GM12864 (cell line): ENCODE results near the gene JARID2.

Experiments used
- DNase-seq: peaks from one replicate; pipeline ENCODE4 v3.0.0-alpha.2; 2011; ENCODE audit warnings: low read depth
- H3K4me3 ChIP-seq: 2 replicates; pipeline ENCODE4 v1.5.1; 2011; ENCODE audit warnings: mild to moderate bottlenecking, low read depth, low read length, control low read depth
- TF ChIP-seq, protein P1 (sequence below): IDR thresholded peaks from 2 replicates; pipeline ENCODE4 v1.5.1; 2011; ENCODE audit warnings: low read depth, mild to moderate bottlenecking, moderate library complexity, low read length, control low read depth, inconsistent platforms; ENCODE audit errors: missing control alignments

Gene JARID2

GRCh38 chr6:15423286-15423993 is 177.6 kb downstream of the JARID2 start:
- TF ChIP-seq, protein P1, sequence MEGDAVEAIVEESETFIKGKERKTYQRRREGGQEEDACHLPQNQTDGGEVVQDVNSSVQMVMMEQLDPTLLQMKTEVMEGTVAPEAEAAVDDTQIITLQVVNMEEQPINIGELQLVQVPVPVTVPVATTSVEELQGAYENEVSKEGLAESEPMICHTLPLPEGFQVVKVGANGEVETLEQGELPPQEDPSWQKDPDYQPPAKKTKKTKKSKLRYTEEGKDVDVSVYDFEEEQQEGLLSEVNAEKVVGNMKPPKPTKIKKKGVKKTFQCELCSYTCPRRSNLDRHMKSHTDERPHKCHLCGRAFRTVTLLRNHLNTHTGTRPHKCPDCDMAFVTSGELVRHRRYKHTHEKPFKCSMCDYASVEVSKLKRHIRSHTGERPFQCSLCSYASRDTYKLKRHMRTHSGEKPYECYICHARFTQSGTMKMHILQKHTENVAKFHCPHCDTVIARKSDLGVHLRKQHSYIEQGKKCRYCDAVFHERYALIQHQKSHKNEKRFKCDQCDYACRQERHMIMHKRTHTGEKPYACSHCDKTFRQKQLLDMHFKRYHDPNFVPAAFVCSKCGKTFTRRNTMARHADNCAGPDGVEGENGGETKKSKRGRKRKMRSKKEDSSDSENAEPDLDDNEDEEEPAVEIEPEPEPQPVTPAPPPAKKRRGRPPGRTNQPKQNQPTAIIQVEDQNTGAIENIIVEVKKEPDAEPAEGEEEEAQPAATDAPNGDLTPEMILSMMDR: no peak
- no peak for DNase-seq
- no peak overlapping the region for H3K4me3 ChIP-seq

DNA sequence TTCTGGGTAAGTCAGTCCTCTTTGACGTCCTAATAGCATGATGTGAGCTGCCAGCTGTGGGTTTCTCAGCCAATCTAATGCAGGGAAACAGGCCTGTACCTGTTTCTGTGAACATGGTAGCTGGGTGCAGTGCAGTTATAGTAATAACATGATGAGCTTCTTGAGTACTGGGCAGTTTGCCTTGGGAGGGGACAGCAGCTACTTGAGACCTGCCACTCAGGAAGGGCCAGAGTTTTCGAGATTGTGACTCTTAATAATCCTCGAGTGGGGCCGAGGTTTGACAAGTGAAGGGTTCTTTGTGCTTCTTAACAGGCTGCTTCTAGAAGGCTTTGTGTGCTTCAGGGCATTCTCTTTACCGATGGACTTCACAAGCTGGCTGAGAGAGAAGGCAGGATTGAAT is 180.1 kb downstream of the JARID2 start:
- no peak overlapping the region for H3K4me3 ChIP-seq
- TF ChIP-seq, protein P1: no peak
- no peak for DNase-seq

DNA sequence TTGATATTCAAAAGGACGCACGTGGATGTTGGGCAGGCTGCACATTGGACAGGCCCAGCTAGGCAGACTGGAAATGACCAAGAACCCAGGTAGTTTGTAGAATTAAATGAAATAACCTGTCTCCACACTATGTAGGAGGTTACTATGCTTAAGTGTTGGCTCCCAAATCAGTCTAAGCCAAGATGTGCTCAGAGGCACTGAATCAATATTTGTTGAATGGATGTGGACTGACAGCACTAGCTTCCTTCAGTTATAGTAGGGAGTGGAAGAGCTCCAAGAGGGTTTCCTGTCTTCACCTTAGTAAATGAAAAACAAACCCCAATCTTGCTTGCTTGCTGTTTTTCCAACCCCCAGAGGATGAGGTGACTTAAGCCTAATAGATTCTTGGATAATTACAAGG is 180.5 kb downstream of the JARID2 start:
- no peak overlapping the region for H3K4me3 ChIP-seq
- no peak for DNase-seq
- TF ChIP-seq, protein P1: no peak

DNA sequence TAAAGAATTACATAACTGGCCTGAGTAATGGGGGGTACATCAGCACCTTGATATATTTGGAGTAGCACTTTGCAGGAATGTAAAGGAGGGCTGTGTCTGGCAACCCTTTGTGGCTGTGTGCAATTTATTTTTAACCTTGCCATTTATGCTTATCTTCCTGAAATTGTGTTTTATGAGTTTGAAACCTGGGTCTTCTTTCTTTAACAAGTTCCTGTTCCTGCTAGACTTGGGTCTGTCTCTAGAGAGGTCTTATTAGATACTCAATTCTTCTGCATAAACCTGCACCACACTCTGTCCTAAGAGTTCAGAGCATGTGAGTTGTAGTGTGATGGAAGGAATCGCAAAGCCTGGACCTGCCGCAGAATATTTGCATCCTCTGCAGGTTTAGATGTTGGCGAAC is 181.0 kb downstream of the JARID2 start:
- no peak for DNase-seq
- TF ChIP-seq, protein P1: no peak
- no peak overlapping the region for H3K4me3 ChIP-seq

DNA sequence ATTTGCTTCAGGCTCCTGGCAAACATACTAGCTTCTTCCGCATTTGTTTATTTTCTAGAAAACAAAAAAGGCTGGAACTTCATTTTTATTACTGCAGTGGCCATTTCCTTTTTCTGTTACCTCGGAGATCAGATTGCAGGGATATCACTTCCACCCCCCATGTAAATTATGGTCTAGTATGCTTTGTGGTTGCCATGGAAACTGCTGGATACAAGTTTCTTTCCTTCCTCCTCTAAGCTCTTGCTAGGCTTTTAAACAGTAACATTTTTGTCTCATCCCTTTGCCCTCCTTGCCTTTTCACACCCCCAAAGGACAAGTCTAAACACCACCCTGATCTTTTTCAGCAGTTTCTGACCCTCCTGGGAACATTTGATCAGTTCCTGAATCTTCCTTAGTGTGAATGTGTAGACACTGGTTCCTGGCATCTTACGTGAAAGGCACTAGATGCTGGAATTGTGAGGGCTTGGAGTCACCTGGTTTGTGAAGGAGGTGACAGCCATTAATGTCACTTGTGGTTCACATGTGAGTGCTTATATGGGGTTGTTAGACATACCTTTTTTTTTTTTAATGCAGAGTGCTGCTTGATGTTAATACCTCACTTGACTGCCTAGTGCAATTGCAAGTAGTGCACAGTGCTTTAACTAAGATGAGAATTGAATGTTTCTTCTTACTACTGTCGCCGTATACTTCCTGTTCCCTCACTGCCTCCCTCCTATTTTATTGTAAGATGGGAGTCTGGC is 181.6 kb downstream of the JARID2 start:
- TF ChIP-seq, protein P1: no peak

GRCh38 chr6:15429141-15430110 is 183.6 kb downstream of the JARID2 start:
- no peak for DNase-seq
- TF ChIP-seq, protein P1: no peak
- no peak overlapping the region for H3K4me3 ChIP-seq

More for the DNA sequence above, 181.6 kb downstream of the JARID2 start:
- DNase-seq: no peak
- no peak overlapping the region for H3K4me3 ChIP-seq
